Loucy (cell line): Measurements from ENCODE around the gene BBLN.

Experiments used
- H2AFZ ChIP-seq: fragments of 200-600 bp; sonication (generic); 2 replicates; pipeline ENCODE4 v1.6.0; 2016; ENCODE audit warnings: antibody characterized with exemption, mild to moderate bottlenecking, low read length, moderate library complexity
- H3F3A ChIP-seq: fragments of 200-600 bp; 2 replicates; pipeline ENCODE4 v1.6.0; 2016; ENCODE audit warnings: antibody characterized with exemption, low read depth, mild to moderate bottlenecking
- H3K27me3 ChIP-seq: fragments of 200-600 bp; sonication (generic); 2 replicates; pipeline ENCODE4 v1.6.1; 2014; ENCODE audit warnings: low read length, mild to moderate bottlenecking; ENCODE audit not compliant: insufficient read depth, poor library complexity, severe bottlenecking
- H3K36me3 ChIP-seq: fragments of 200-600 bp; sonication (generic); 2 replicates; pipeline ENCODE4 v1.6.1; 2016; ENCODE audit warnings: low read length; ENCODE audit not compliant: insufficient read depth
- H3K4me1 ChIP-seq: fragments of 200-600 bp; sonication (generic); 2 replicates; pipeline ENCODE4 v1.5.1; 2014; ENCODE audit warnings: low read length, mild to moderate bottlenecking; ENCODE audit not compliant: insufficient read depth, poor library complexity, severe bottlenecking
- H3K4me2 ChIP-seq: fragments of 200-600 bp; sonication (generic); 2 replicates; pipeline ENCODE4 v1.6.0; 2014; ENCODE audit warnings: antibody characterized with exemption, low read length, low read depth, mild to moderate bottlenecking; ENCODE audit not compliant: poor library complexity, severe bottlenecking
- H3K4me3 ChIP-seq: fragments of 200-600 bp; sonication (generic); 2 replicates; pipeline ENCODE4 v1.5.1; 2014; ENCODE audit warnings: low read length, mild to moderate bottlenecking, mixed read lengths; ENCODE audit not compliant: poor library complexity, severe bottlenecking
- H3K79me2 ChIP-seq: fragments of 200-600 bp; sonication (generic); 2 replicates; pipeline ENCODE4 v1.6.1; 2014; ENCODE audit warnings: low read length; ENCODE audit not compliant: insufficient read depth
- H3K9ac ChIP-seq: fragments of 200-600 bp; sonication (generic); 2 replicates; pipeline ENCODE4 v1.6.0; 2014; ENCODE audit warnings: mild to moderate bottlenecking, low read depth, low read length, moderate library complexity; ENCODE audit not compliant: poor library complexity, severe bottlenecking
- H3K9me2 ChIP-seq: fragments of 200-600 bp; sonication (generic); replicated peaks from 2 replicates; pipeline ENCODE4 v1.6.1; 2016; ENCODE audit warnings: low read depth, low read length, mixed read lengths
- H3K9me3 ChIP-seq: fragments of 200-600 bp; sonication (generic); 2 replicates; pipeline ENCODE4 v1.6.1; 2014; ENCODE audit warnings: mild to moderate bottlenecking, antibody characterized with exemption, low read length, low read depth; ENCODE audit not compliant: insufficient read depth
- H4K20me1 ChIP-seq: fragments of 200-600 bp; sonication (generic); 2 replicates; pipeline ENCODE4 v1.6.0; 2014; ENCODE audit warnings: antibody characterized with exemption, low read length, mild to moderate bottlenecking; ENCODE audit not compliant: insufficient read depth, poor library complexity, severe bottlenecking
- CTCF ChIP-seq: fragments of 200-600 bp; sonication (generic); conservative IDR thresholded peaks from 2 replicates; pipeline ENCODE4 v1.5.1; 2014; ENCODE audit warnings: mild to moderate bottlenecking, antibody characterized with exemption, low read length
- EZH2phosphoT487 ChIP-seq: fragments of 200-600 bp; IDR thresholded peaks from 2 replicates; pipeline ENCODE4 v1.6.1; 2018; ENCODE audit warnings: antibody characterized with exemption, mild to moderate bottlenecking, moderate library complexity, borderline replicate concordance

The BBLN gene

DNA sequence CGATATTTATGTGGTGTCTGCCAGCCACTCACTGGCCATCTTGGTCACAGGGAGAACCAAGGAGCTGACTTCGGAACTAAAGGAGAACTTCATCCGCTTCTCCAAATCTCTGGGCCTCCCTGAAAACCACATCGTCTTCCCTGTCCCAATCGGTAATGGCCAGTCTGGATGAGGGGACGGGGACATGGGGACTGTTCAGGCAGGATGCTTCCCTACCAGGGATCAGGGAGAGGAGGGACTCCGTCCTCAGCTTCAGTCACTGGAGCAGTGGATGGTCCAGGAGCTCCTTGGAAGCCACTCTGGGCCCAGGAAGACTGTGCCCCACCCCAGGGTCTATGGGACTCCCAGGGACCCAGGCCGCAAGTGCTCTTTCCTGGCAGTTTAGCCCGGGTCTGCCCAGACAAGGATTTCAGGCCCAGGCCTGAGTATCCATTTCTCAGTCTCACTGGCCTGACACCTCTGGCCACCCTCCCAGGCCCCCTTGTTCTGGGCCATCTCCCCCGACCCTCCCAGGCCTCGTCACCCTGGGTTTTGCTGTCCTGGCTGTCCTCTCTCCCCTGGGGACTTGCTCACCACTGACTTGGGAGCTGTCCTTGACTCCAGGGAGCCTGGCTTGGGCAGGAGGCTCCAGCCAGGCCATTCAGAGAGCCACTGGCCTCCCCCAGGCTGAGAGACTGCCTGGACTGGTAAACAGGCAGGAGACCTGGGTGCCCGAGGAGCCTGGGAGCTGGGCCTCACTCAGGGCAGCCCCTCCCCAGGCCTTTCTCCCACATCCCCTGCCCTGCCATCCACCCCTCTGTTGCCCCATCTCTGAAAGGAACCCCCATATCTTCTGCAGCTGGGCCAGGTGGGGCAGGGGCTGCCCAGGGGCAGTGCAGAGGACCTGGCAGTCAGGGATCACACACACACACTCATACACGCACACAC is 7.7 kb upstream of the BBLN start:
- no peak overlapping the region for H3K4me3 ChIP-seq
- no peaks in the 10 kb centered on the region for H3K36me3 ChIP-seq
- no peak overlapping the region for H3K4me2 ChIP-seq
- H2AFZ ChIP-seq, result no peak overlapping the region
- no peaks in the 10 kb centered on the region for H3K9me2 ChIP-seq
- peaks cover 5% of the 10 kb centered on the region for H3K4me1 ChIP-seq
- no peak overlapping the region for H3K9ac ChIP-seq
- no peaks in the 10 kb centered on the region for H3K9me3 ChIP-seq
- H3K27me3 ChIP-seq, result no peaks in the 10 kb centered on the region
- TF ChIP-seq EZH2phosphoT487, result no peak
- no peak for TF ChIP-seq CTCF
- H3K79me2 ChIP-seq, result no peaks in the 10 kb centered on the region
- no peaks in the 10 kb centered on the region for H4K20me1 ChIP-seq
- no peaks in the 10 kb centered on the region for H3F3A ChIP-seq

DNA sequence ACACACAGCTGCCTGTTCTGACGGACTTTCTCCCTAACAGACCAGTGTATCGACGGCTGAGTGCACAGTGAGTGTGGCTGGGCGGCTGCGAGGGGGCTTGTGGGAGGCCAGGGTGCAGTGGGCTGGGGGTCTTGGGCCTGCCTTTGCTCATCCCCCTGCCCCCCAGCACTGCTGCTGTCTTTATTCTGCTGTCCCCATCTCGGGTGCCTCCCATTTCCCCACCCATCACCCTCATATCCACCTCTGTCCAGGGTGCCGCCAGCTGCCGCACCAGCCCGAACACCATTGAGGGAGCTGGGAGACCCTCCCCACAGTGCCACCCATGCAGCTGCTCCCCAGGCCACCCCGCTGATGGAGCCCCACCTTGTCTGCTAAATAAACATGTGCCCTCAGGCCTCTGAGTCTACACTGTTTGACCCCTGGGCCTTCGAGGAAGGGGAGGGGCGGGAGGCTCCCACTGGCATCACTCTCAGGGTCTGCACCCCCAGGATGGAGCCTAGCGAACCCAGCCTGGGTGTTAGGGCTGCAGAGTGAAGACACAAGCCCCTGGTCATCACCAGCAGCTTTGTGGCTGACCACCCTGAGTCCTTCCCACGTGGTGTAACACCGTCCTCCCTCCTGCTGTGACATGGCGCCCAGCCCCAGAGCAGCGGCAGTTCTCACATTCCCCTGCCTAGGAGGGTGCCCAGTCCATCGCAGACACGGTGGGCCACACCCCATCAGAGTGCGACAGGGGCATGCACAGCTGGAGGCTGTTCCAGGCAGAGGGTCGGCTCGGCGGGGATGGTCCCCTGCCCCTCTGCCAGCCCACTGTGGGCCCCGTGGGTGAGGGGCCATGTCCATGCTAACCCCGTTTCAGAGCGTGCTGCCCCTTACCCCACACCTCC is 6.8 kb upstream of the BBLN start:
- Histone ChIP-seq H3K79me2 (no peaks in the 10 kb centered on the region), H3K27me3 (no peaks in the 10 kb centered on the region), H2AFZ (no peak overlapping the region), H3K9me2 (no peaks in the 10 kb centered on the region), H3K4me2 (no peak overlapping the region), H3F3A (no peaks in the 10 kb centered on the region), H4K20me1 (no peaks in the 10 kb centered on the region), H3K4me1 (peaks cover 5% of the 10 kb centered on the region), H3K9ac (no peak overlapping the region), H3K9me3 (no peaks in the 10 kb centered on the region), H3K36me3 (no peaks in the 10 kb centered on the region), H3K4me3 (no peak overlapping the region)
- TF ChIP-seq CTCF (no peak), EZH2phosphoT487 (no peak)

DNA sequence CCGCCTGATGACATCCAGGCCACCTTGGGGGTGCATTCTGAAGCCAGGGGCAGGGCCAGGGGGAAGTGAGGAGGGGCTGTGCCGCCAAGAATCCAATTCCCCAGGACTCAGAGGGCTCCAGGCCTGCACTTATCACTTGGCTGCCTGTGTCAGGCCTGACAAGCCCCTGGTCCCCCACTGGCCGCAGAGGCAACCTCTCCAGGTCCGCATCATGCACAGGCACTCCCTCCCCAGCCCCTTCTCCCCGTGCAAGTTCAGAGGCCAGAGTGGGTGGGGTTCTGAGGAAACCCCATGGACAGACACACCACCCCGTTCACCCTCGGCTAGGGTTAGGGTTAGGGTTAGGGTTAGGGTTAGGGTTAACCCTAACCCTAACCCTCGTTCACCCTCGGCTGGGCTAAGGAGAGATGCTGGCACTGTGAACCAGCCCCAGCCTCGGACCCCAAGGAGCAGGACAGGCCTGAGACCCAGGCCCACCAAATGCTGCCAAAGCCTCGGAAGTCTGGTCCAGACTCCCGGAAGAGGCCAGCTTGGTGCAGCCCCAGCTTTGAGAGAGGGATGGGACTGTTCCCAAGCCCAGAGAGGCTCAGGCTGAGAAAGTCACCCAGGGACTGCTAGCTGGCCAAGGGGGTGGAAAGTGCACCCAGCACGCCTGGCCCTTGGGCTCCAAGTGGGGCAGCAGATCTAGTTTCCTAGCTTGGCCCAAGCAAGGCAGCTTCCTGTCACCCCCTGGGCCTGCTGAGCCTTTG is 5.9 kb upstream of the BBLN start:
- no peak overlapping the region for H3K9ac ChIP-seq
- H3K79me2 ChIP-seq, result no peaks in the 10 kb centered on the region
- no peak overlapping the region for H3K4me2 ChIP-seq
- H4K20me1 ChIP-seq, result no peaks in the 10 kb centered on the region
- peaks cover 5% of the 10 kb centered on the region for H3K4me1 ChIP-seq
- no peaks in the 10 kb centered on the region for H3K9me3 ChIP-seq
- no peaks in the 10 kb centered on the region for H3F3A ChIP-seq
- H3K27me3 ChIP-seq, result no peaks in the 10 kb centered on the region
- TF ChIP-seq CTCF (no peak), EZH2phosphoT487 (no peak)
- H3K4me3 ChIP-seq, result no peak overlapping the region
- no peaks in the 10 kb centered on the region for H3K9me2 ChIP-seq
- H3K36me3 ChIP-seq, result no peaks in the 10 kb centered on the region
- no peak overlapping the region for H2AFZ ChIP-seq
